ENCODE measurements around the gene TSPOAP1.
A peak's percentile ranks its signal among the peaks of the same experiment; 100 is the strongest.

TSPOAP1 gene

DNA sequence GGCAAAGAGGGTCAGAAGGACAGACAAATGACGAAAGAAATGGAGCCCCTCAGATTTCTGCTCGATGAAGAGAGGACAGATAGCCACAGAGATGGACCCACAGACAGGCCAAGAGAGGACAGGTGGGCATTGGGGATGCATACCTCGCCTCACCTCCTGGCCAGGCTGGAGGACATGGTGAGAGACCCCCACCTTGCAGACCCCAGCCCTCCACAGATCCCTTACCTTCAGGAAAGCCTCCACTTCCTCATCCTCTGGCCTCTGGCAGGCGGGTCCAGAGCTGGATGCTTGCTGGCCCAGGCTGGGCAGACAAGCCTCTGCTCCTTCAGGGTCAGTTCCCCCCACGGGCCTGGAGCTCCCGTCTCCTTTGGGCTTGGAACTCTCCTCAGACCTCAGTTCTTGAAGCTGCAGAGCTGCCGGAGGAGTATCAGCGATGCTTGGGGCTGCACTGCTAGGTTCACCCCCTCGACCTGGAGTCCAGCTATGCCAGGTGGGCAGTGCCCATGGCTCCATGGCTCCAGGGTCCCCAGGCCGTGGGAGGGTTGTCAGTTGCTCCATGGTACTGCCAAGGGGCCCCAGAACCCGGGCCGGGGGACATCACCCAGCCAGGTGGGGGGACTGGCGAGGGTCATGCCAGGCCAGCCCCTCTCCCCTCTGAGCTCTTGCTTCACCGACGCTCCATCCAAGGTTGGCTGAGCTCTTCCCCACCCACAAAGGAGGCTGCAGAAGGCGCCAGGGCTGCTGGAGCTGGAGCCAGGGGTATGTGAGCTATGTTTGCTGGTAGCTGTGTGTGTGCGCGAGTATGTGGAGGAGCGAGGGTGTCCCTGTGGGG is 1.0 kb downstream of the TSPOAP1 start:
- peak; percentile 22 for DNase-seq

DNA sequence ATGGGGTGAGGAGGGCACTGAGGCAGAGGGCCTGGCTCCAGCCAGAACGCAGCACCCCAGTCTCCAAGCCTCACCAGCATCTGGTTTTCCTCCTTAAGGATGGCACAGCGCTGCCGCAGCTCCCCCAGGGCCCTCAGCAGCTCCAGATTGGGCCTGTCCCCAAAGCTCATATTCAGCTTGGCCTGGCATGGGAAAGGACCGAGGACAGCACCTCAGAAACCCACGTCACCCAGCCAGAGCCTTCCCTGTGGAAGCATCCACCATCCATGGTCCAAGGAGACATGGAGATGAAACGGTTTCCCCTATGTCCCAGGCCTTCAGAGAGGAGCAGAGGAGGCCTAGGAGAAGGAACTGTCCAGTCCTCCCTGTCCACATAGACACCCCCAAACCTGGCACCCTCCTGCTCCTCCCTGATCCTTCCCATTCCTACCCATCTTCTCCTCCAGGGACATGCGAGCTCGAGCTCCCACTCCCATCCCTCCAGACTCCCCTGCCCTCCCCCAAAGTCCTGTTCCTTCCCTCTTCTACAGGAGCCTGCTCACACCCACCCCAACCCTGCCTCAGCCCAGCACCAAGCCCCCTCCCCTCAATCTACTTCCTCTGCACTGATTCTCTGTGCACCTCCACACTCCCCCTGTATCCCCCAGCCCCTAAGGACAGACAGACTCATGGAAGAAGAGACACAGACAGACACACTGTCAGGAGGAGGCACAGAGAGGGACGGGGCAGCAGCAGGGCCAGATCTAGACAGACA is 1.8 kb downstream of the TSPOAP1 start:
- DNase-seq, result no peak

DNA sequence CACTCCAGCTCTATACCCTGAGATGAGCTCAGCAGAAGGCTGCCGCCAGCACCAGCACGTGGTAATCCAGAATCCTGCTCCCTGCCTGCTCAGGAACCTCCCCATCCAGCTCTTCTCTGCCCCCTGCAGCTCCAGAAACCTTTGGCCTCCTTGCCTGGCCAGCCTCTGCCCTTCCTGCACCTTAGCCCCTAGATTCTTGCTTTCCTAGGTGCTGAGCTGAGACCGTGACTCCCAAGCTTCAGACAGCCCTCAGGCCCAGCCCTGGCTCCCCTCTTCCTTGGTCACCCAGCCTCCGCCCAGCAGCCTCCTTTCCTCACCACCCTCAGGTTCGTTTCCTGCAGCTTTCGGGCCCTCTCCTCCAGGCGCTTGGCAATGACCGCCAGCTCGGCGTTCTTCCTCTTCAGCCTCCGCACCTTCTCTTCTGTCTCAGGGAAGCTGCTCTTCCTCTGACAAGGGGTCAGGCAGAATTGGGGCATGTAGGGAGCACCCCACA is 2.6 kb downstream of the TSPOAP1 start:
- no peak for DNase-seq

DNA sequence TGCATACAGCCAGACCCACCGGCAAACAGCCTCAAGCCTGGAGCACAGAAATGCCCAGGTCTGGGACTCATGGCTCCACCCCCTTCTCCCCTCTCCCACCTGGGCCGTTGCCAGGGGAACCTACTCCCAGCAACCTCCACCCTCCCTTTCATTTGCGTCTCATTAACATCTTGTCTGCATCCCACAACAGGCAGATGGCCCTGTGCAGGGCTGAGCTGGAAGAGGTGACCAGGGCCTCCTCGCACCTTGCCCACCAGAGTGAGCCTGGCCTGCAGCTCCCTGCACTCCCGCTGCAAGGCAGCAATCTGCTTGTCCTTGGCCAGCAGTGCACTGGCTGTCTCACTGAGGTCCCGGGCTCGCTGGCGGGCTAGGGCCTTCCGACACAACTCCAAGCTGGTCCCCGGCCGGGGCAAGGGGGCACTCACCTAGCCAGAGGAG is 3.3 kb downstream of the TSPOAP1 start:
- no peak for DNase-seq

DNA sequence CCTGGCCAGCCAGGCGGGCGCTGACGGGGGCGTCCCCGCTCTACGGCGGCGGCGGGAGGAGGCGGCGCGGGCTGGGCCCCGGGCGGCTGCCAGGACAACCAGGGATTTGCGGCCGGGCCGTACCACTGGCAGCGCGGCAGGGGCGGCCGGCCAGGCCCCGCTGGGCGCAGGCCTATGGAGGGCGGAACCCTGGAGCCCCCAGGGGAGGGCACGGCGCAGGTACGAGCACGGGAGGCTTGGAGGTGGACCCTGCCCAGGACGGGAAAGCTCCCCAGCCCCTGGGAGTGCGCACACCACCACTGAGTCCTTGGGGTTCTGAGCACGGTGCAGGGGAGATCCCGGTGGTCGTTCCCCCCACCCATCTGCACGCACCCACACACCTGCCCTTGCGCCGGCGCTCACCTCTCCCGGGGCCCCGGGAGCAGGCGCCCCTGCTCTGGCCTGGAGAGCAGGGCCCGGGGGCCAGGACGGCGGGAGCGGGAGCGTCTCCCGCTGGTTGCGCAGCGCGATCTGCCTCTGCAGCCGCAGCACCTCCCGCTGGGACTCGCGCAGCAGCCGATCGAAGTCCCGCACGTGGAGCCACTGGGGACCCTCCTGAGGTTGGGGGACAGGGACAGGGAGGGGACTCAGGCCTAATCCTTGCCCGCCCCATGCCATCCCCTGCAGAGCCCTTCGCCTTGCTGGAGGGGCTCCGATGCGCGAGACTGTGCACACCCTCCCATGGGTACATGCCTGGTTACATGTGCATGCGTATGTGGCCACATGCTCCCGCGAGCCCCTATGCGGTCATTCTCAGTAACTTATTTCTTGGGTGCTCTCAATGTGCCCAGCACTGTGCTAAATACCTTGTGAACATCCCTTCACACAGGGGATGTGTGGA is 3.9 kb downstream of the TSPOAP1 start:
- DNase-seq, result no peak

DNA sequence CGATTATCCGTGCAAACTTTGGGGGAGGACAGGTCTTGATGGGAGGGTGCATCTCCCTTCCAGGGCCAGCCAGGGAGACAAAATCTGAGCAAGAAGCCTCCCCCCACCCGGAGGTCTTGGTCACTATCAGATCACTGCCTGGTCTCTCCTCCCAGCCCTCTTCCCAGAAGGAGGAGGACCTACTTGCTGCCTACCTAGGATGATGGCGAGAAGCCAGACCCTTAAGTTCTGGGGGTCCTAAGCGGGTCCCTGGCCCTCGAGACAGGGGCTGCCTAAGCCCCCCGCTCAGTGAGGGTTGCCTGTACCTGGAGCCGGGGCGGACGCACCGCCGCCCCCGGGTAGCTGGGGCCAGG is 4.6 kb downstream of the TSPOAP1 start:
- DNase-seq, result no peak

DNA sequence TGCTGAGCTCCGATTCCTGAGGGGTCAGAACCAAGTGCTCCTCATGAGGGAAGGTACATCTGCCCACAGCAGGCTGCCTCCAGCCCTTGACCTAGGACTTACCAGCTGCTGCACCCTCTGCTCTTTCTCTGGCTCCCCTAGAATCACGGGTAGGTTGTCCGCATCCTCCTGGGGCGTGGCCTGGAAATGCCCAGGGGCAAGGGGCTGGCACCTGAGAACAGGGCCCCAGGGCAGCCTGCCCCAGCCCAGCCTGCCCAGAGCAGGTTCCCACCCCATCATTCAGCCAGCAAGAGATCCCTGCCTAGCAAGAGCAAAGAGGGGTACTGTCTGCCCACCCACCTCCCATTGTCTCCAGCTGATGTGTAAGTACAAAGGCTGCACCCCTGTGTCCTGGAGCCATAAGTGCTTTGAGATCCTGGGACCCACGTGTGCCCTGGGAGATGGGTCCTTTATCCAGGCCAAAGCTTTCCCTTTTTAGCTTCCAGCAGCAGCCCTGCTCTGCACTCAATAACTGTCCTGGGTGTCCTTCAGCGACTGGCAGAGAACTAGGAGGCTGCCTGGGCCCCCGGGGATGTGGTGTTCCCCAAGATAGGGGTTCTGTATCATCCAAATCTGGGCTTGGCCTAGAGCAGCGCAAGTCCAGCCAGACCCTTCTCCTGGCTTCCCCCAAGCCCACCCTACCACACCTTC is 5.1 kb downstream of the TSPOAP1 start:
- DNase-seq, result no peak

DNA sequence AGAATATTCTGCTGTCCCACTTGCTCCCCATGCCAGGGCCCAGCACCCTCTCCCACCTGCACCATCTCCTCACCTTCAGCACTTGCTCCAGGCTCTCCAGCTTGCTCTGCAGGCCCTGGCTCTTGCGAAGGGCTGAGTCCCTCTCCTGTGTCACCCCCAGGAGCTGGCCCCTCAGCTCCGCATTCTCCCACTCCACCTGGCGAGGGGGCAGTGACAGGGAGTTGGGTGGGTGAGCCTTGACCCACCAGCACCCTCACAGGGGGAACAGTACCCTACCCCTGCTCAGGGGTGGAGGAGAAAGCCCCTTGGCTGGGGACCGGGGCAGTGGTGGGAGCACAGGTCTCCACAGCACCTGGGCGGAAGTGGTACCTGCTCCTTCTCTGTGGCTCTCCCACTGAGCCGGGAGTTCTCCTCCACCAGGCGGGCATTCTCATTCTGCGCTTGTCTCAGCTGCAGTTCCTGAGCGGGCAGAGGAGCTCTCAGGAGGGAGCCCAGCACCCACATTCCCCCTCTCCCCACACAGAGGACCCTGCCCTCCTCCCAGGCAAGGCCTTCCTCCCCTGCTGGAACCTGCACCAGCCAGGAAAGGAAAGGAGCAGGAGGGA is 5.9 kb downstream of the TSPOAP1 start:
- DNase-seq, result no peak

DNA sequence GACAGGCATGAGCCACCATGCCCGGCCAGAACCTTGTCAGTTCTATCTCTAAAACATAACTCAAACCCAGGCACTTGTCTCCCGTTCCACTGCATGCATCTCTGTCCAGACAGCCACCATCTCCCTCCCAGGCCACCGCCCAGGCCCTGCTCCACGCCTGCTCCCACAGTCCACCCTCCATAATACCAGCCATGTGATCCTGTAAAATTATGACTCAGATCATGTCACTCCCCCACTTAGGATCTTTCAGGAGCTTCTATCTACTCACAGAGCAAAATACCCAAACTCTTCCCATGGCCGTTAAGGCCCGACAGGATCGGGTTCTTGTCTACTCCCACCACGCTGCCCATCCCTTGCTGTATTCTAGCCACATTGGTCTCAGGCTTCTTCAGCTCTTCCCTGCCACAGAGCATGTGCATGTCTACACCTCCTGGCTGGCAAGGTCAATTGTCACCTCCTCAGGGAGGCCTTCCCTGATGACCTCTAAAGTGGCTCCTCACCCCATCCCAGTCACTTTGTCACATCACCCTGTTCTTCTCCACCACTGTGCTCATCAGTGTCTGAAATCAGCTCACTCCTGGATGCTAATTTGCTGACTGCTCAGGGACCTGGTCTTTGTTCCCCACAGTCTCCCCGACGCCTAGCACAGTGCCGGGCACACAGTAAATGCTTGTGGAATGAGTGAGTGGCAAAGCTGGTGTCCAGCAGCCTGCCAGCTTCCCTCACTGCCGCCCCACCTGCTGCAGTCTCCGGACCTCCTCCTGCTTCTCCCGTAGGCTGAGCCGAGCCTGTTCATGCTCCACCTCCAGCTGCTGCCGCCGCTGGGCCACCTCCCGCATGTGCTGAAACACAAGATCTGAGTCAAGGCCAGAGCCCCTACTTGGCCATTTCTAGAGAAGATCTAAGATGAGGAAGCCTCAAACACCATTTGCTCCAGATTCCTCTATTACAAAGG is 6.7 kb downstream of the TSPOAP1 start:
- no peak for DNase-seq

DNA sequence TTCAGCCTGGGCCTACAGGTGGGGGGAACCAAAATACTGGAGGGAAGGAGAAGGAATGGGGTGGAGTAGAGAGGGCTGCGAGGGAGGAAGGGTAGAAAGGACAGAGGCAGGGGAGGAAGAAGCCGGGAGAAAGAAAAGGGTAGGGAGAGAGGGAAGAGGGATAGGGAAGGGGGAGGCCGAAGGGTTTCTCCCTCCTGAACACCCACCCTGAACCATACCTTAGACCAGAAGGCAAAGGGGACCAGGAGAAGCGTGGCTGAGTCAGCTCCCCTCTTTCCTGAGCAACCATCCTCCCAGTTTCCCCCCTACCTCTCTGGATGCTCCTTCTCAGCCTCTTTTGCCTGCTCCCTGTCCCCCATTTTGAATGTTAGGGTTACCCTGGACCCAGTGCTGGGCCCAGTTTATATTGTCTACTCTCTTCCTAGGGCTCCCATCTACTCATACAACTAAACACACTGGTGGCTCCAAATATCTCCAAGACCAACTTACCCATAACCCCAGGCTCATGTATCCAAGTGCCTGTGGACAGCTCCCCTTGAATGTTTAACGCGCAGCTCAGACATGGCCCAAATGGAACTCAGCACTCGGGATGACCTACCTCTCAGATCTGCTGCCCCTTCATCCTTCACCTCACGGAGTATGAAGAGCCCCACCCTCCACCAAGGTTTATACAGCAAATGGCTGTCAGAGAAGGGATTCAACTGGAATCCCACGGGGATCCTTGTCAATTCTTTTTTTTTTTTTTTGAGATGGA is 7.8 kb downstream of the TSPOAP1 start:
- no peak for DNase-seq

DNA sequence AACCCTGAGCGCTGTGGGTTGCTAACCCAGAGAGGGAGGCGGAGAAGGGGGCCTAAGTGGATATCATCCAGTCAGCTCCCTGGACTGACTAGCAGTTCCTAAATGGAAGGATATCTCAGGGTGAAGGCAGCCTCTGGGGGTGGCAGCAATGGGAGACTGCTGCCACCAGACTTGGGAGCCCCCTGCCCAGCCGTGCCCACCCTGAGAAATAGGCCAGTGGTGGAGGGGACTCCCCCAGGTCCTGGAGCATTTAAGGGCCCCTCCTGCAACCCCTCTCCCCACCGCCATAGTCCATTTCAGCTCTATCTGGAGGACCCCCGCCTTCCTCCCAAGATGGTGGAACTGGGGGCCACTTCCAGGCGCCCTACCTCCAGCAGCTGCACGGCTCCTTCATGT is 8.4 kb downstream of the TSPOAP1 start:
- no peak for DNase-seq

DNA sequence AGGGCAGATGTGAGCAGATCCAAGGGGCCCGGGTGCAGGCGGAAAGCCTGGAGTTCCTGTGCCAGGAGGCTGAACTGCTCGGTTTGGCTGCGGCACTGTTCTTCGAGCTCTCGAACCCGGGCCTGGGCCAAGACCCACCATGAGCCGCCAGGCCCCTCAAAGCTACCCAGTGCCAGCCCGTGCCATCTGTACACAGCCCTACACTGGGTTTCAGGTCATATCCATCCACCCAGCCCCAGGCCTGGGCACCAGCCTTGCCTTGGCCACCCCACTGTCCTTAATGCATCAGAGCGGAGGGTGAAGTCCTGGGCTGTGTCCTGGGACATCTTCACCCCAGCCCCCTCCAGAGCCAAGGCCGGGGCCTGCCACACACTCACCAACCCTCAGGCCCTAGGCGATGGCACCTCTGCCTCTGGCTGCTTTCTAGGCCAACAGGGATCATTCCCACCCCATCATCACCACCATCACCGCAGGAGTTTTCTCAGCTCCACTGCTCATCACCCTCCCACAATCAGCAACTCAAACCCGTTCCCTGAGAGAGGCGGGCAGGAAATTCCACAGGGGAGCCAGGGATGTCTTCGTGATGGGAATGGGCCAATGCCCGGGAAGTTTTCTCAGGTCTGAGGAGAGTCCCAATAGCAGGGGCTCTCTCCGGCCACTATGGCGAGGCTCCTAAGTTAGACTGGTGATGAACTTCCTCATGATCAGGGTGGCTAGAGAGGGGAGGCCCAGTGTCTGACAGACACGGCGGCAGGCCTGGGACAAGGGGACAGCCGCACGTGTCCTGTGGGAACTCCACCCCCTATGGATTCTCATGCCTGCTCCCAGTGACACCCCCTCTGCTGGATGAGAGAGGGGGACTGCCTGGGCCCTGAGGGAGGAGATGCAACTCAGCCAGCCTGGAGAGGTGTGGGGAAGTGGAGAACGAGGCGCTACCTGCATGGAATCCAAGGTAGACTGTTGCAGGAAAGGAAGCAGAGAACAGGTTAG is 9.1 kb downstream of the TSPOAP1 start:
- no peak for DNase-seq

DNA sequence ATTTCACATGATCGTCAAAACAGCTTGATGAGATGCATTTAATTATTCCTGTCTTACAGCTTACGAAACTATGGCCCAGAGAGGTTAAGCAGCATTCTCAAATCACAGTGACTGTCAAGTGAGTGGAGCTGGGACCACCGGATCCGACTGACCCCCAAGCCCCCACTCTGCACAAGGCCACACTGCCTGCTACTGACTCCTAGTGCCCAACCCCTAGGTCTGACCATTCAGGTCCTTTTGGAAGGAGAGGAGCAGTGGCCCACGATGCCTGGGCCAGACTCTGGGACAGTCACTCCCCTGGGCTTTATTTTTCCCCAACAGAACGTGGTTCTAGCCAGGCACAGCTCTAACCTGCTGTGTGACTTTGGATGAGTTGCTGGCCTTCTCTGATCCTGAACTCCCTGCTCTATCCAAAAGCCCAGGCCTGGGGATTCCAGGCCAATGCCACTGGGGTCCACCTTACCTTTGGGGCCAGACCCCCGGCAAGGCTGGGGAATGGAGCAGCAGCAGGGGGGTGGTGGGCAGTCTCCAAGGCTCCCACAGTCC is 9.9 kb downstream of the TSPOAP1 start:
- DNase-seq, result no peak

DNA sequence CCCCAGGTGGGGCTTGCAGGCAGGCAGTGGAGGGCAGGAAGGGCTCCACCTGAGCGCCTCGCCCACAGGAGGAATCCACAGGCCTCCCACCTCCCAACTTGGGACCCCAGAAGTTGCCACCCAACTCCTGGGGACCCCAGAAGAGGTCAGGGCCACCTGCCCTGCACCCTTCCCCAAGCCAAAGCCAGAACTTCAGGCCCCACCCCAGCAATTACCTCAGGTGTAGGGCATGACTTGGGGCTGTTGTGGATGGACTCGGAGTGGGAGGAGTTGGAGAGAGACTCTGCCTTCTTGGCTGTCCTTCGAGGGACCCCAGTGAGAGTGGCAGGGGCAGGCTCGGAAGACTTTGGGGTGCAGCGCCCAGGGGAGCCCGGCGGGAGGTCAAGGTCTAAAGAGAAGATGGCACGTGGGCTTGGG is 10.5 kb downstream of the TSPOAP1 start:
- no peak for DNase-seq

DNA sequence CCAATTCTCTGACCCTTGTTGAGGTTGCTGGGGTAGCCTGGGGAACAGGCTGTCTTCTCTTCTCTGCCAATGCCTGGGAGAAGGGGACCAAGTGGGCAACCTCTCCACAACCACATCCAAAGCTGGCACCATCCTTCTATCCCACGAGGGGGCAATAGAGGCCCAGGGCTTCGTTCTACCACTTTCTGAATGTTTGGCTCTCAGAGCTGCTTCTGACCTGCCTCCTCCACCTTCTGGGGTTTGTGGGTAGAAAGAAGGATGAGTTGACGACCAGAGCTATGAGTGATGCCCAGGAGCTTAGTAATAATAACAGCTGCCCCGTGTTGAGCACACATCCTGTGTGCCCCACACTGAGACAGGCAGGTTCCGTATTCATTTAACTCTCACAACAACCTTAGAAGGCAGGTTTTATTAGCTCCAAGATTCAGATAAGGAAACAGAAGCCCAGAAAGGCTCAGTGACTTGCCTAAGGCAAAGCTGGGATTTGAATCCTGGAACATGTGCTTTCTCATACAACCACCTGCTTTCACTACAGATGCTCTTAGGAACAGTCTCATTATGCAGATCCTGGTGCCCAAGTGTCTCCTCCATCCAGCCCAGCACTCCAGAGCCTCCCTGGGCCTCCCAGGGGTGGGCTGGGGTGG is 11.1 kb downstream of the TSPOAP1 start:
- peak; percentile 87 for DNase-seq

DNA sequence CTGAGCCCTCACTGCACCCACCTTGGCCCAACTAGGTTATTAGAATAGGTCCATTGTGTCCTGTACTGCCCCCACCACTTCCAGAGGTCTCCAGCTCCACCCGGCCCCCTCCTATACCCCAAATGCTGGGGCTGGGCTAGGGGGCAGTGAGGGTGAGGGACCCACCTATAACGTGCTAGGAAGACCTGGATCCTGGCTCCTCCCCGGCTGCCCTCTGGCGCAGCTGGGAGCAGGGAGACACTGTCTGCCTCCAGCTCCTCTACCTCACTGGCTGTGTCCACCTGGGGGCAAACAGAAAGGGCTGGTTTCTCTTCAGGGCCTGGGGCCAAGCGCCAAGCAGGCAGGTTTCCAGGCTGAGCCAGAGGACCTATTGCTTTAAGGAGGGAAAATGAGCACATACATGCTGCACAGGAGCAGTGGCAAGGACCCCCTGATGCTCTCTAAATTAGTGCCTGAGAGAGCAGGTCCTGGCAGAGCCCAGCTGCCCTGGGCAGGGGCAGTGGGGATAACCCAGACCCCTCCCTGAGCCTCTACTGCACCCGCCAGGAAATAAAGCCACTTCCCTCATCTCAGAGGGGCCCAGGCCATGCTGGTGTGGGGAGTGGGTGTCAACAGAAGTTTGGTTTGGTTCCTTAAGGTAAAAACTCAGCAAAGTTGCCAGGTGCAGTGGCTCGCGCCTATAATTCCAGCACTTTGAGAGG is 12.2 kb downstream of the TSPOAP1 start:
- no peak for DNase-seq

DNA sequence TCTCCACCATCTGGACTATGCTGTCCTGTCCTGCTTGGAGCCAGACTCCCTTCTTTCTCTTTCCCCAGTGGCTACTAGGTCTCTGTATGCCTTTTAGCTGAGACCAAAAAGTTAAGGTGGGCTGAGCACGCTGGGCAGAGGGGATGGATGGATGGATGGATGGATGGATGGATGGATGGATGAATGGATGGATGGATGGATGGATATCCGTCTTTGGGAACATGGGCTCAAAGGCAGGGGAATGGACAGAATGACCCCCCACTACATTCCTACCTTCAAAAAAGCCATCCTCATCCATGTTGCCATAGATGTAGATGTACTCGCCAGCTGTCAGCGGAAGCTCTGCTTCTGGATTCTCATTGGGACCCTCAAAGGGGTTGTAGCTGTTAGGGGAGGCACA is 12.8 kb downstream of the TSPOAP1 start:
- DNase-seq, result no peak
